Measurements from ENCODE around the gene DHRS11.

DNA sequence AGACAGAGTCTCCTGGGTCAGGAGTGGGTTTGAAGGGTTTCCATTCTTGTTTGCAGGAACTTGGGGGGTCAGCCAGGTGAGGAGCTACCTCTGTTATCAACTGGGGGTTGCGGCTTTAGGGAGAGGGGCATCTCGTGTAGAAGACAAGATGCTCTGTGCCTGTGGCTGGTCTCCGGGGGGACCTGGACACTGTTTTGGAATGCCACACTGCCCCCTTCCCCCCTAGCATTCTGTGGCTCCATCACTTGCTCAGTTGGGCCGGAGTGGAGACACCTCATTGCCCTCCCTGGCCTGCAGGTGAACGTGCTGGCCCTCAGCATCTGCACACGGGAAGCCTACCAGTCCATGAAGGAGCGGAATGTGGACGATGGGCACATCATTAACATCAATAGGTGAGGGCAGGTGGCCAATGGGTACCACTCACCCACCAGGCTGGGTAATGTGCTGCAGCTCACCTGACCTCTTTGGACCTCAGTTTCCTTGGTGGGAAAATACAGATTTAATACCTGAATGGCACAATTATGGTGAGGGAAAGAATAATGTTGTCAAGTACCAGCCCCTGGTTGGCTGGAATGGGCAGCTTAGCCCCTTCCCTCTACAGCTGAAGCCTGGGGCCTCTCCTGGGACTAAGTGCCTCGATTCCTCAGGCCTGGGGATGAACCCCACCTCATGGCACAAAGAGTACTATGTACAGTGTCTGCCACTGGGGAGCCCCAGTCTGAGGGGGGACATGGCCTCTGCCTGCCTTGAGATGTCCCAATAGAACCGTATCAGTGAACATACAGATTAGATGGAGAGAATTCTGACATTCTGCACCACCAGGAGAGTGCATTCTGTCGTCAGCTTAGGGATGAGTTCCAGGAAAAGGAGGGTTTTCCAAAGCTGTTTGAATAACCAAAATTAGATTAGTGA lies 6.4 kb downstream of the DHRS11 start:
- no peak for TF ChIP-seq YY1 (IDR thresholded peaks at IDR 0.05; ENCODE audit: insufficient read depth, insufficient read length)
- no peak for TF ChIP-seq SUZ12 (IDR thresholded peaks at IDR 0.05; ENCODE audit: extremely low read depth, insufficient read depth, insufficient read length)
